ENCODE results near the gene FMC1.

GRCh38 chr7:139345042-139345441 lies 3.9 kb downstream of the FMC1 start:
- no peak for TF ChIP-seq CTCF (IDR thresholded peaks at IDR 0.05)
- no peak for TF ChIP-seq POLR2A (IDR thresholded peaks at IDR 0.05)
